Measurements from ENCODE around the gene ASCC3.
"Not testable (repeated sequence)": the region's sequence is repeated elsewhere in the genome, so short reads cannot be mapped to it uniquely, and the experiment has no call there.

Gene ASCC3

GRCh38 chr6:100785982-100786381, 95.1 kb downstream of the ASCC3 start:
- DNase-seq (ENCODE audit: insufficient read length, low spot score) (no peak), FAIRE-seq (no peak)
- TF ChIP-seq POLR2A (IDR thresholded peaks at IDR 0.05; ENCODE audit: low read depth, low read length) (no peak), SPI1 (IDR thresholded peaks at IDR 0.05; ENCODE audit: low read depth, low read length) (no peak), PAX5 (IDR thresholded peaks at IDR 0.05; ENCODE audit: insufficient read depth, low read length, severe bottlenecking) (no peak), TAF1 (IDR thresholded peaks at IDR 0.05; ENCODE audit: low read depth, low read length) (no peak), POU2F2 (IDR thresholded peaks at IDR 0.05; ENCODE audit: low read depth, low read length) (no peak), POLR2AphosphoS5 (IDR thresholded peaks at IDR 0.05; ENCODE audit: low read depth, low read length) (no peak)

GRCh38 chr6:100780648-100781047, 100.5 kb downstream of the ASCC3 start:
- DNase-seq (ENCODE audit: insufficient read length, low spot score), result no peak
- FAIRE-seq, result no peak

DNA sequence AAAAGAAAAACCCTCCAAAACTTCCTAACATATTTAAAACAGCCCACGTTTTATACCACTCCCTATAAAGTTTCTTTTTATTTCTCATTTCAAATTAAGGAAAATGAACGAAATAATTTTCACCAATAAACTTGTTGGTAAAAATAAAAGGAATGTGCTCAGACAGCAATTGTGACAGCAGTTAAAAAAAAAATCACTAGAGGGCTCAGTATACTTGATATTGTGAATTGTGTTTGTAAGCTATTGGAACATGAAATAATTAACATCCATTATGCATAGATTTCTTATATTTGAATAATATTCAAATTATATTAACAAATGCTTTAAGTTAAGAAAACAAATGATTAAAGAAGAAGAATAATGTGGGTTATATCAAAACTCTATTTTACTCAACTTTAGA, 105.5 kb downstream of the ASCC3 start:
- FAIRE-seq, result no peak
- no peak for TF ChIP-seq POU2F2 (IDR thresholded peaks at IDR 0.05; ENCODE audit: low read depth, low read length)
- no peak for TF ChIP-seq POLR2A (IDR thresholded peaks at IDR 0.05; ENCODE audit: low read depth, low read length)
- TF ChIP-seq TAF1 (IDR thresholded peaks at IDR 0.05; ENCODE audit: low read depth, low read length), result no peak
- no peak for TF ChIP-seq POLR2AphosphoS5 (IDR thresholded peaks at IDR 0.05; ENCODE audit: low read depth, low read length)
- TF ChIP-seq SPI1 (IDR thresholded peaks at IDR 0.05; ENCODE audit: low read depth, low read length), result no peak
- no peak for TF ChIP-seq PAX5 (IDR thresholded peaks at IDR 0.05; ENCODE audit: insufficient read depth, low read length, severe bottlenecking)
- DNase-seq (ENCODE audit: insufficient read length, low spot score), result no peak

More at GRCh38 chr6:100780648-100781047, 100.5 kb downstream of the ASCC3 start:
- TF ChIP-seq POLR2AphosphoS5 (IDR thresholded peaks at IDR 0.05; ENCODE audit: low read depth, low read length) (no peak), PAX5 (IDR thresholded peaks at IDR 0.05; ENCODE audit: insufficient read depth, low read length, severe bottlenecking) (no peak), SPI1 (IDR thresholded peaks at IDR 0.05; ENCODE audit: low read depth, low read length) (no peak), TAF1 (IDR thresholded peaks at IDR 0.05; ENCODE audit: low read depth, low read length) (no peak), POLR2A (IDR thresholded peaks at IDR 0.05; ENCODE audit: low read depth, low read length) (no peak), POU2F2 (IDR thresholded peaks at IDR 0.05; ENCODE audit: low read depth, low read length) (no peak)

DNA sequence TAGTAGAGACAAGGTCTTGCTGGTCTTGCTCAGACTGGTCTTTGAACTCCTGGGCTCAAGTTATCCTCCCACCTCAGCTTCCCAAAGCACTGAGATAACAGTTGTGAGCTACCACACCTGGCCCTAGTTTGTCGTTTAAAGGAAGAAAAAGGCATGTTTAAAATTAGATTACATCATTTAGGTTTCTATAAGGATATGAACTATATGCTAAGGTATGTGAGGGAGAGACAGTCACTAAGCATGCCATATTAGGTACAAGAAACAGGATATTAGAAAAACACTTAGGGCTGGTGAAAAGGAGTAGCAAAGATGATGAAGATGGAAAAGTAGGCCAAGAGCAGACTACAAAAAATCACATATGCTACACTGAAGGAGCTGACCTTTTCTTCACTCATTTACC, 106.4 kb downstream of the ASCC3 start:
- DNase-seq (ENCODE audit: insufficient read length, low spot score), result no peak
- peak; percentile 40 for FAIRE-seq
- TF ChIP-seq SPI1 (IDR thresholded peaks at IDR 0.05; ENCODE audit: low read depth, low read length) (no peak), PAX5 (IDR thresholded peaks at IDR 0.05; ENCODE audit: insufficient read depth, low read length, severe bottlenecking) (no peak), POLR2AphosphoS5 (IDR thresholded peaks at IDR 0.05; ENCODE audit: low read depth, low read length) (no peak), POLR2A (IDR thresholded peaks at IDR 0.05; ENCODE audit: low read depth, low read length) (no peak), POU2F2 (IDR thresholded peaks at IDR 0.05; ENCODE audit: low read depth, low read length) (no peak), TAF1 (IDR thresholded peaks at IDR 0.05; ENCODE audit: low read depth, low read length) (no peak)

DNA sequence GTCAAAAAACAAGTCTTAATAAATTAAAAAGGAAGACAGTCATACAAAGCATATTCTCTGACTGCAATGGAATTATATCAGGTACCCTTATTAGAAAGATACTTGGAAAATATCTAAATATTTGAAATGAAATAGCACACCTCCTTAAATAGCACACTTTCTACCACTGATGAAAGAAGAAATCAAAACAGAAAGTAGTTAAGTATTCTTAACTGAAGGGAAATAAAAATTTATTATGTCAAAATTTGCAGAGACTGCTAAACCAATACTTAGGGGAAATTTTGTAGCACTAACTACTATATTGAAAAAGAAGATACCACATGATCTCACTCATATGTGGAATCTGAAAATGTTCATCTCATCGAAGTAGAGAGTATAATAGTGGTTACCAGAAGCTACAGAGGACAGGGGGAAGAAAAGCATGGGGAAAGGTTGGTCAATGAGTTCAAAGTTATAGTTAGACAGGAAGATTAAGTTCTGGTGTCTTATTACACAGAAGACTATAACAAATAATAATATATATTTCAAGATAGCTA, 112.2 kb downstream of the ASCC3 start:
- TF ChIP-seq PAX5 (IDR thresholded peaks at IDR 0.05; ENCODE audit: insufficient read depth, low read length, severe bottlenecking), result no peak
- no peak for TF ChIP-seq POU2F2 (IDR thresholded peaks at IDR 0.05; ENCODE audit: low read depth, low read length)
- TF ChIP-seq TAF1 (IDR thresholded peaks at IDR 0.05; ENCODE audit: low read depth, low read length), result no peak
- DNase-seq (ENCODE audit: insufficient read length, low spot score) (no peak), FAIRE-seq (no peak)

DNA sequence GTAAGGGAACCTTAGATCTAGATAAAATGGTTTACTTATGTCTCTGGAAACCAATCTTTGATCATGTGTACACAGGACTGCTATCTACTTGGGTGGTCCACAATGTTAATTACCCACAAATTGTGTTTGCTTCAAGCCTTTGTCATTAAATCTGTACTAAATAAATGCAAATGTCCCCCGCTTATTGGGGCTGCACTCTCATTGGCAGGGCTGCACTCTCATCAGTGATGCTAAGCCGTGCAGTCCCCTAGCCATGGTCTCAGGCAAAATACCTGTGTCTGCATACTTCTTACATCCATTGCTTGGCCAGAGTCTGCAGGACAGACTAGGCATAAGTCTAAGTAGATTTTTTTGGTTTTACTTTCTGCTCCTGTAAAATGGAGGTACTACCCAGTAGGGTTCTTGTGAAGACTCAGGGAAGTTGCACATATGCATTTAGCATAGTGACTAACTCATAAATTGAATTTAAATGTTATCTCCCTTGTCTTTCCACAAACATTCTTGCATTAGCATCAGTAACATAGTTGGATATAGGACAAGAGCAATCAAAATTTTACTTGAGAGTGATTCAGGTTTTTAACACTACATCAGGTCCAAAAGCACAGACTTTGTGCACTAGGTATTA, 117.4 kb downstream of the ASCC3 start:
- TF ChIP-seq POU2F2 (IDR thresholded peaks at IDR 0.05; ENCODE audit: low read depth, low read length), result no peak
- no peak for TF ChIP-seq POLR2AphosphoS5 (IDR thresholded peaks at IDR 0.05; ENCODE audit: low read depth, low read length)
- TF ChIP-seq SPI1 (IDR thresholded peaks at IDR 0.05; ENCODE audit: low read depth, low read length), result no peak
- no peak for TF ChIP-seq TAF1 (IDR thresholded peaks at IDR 0.05; ENCODE audit: low read depth, low read length)
- no peak for TF ChIP-seq PAX5 (IDR thresholded peaks at IDR 0.05; ENCODE audit: insufficient read depth, low read length, severe bottlenecking)
- no peak for TF ChIP-seq POLR2A (IDR thresholded peaks at IDR 0.05; ENCODE audit: low read depth, low read length)
- FAIRE-seq, result no peak
- DNase-seq (ENCODE audit: insufficient read length, low spot score), result no peak

DNA sequence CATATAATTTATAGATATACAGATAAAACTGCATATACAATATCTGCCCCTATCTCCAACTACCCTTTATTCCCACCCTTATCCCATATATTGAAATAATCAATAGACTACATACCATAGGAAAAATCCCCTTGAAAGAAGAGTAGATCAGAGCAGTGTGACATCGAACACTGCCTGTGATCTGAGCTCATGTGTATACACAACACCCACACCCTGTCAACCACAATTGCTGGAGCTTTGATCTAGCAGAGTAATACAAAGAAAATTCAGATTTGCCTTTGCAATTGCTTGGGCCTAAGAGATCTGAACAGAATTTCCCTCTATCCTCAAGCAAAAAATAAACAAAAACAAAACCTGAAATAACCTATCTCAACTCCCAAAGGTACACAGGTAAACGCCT, 119.3 kb downstream of the ASCC3 start:
- FAIRE-seq (no peak), DNase-seq (ENCODE audit: insufficient read length, low spot score) (no peak)
- TF ChIP-seq POU2F2 (IDR thresholded peaks at IDR 0.05; ENCODE audit: low read depth, low read length) (no peak), POLR2AphosphoS5 (IDR thresholded peaks at IDR 0.05; ENCODE audit: low read depth, low read length) (no peak), PAX5 (IDR thresholded peaks at IDR 0.05; ENCODE audit: insufficient read depth, low read length, severe bottlenecking) (no peak), TAF1 (IDR thresholded peaks at IDR 0.05; ENCODE audit: low read depth, low read length) (no peak), POLR2A (IDR thresholded peaks at IDR 0.05; ENCODE audit: low read depth, low read length) (no peak)

- DNase-seq (ENCODE audit: insufficient read length, low spot score); FAIRE-seq: not testable (repeated sequence)
These were observed 122.7 kb downstream of the ASCC3 start for GRCh38 chr6:100758386-100758785.

GRCh38 chr6:100753421-100753820, 127.7 kb downstream of the ASCC3 start:
- no peak for DNase-seq (ENCODE audit: insufficient read length, low spot score)
- TF ChIP-seq POLR2AphosphoS5 (IDR thresholded peaks at IDR 0.05; ENCODE audit: low read depth, low read length), result no peak
- TF ChIP-seq SPI1 (IDR thresholded peaks at IDR 0.05; ENCODE audit: low read depth, low read length), result no peak
- TF ChIP-seq POU2F2 (IDR thresholded peaks at IDR 0.05; ENCODE audit: low read depth, low read length), result no peak
- no peak for TF ChIP-seq TAF1 (IDR thresholded peaks at IDR 0.05; ENCODE audit: low read depth, low read length)
- TF ChIP-seq PAX5 (IDR thresholded peaks at IDR 0.05; ENCODE audit: insufficient read depth, low read length, severe bottlenecking), result no peak
- no peak for TF ChIP-seq POLR2A (IDR thresholded peaks at IDR 0.05; ENCODE audit: low read depth, low read length)
- FAIRE-seq, result no peak

DNA sequence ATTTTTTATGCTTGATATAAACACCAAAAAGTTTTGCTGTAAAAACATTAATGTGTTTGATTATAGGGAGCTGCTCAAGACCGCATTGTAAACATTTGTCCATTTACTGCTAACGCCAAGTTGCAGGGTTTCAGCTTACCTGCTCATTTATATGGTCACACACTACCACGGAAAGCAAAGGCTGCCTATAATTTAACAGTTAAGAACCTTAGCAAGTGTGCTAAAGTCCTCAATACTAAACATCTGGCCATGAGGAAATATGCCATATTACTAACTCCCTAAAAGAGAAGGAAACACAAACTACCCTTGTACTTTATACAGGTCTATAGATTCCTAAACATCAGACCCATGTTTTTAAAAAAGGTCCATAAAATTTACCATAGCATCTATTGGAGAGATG, 129.5 kb downstream of the ASCC3 start:
- FAIRE-seq (no peak), DNase-seq (ENCODE audit: insufficient read length, low spot score) (no peak)
- TF ChIP-seq POLR2AphosphoS5 (IDR thresholded peaks at IDR 0.05; ENCODE audit: low read depth, low read length), result no peak
- no peak for TF ChIP-seq TAF1 (IDR thresholded peaks at IDR 0.05; ENCODE audit: low read depth, low read length)

Data from GM12891 (cell line).